ENCODE data around the gene PSAPL1.
A peak's percentile ranks its signal among the peaks of the same experiment; 100 is the strongest.

Gene PSAPL1

GRCh38 chr4:7414736-7415510 lies 19.8 kb downstream of the PSAPL1 start:
- TF ChIP-seq, protein P1, sequence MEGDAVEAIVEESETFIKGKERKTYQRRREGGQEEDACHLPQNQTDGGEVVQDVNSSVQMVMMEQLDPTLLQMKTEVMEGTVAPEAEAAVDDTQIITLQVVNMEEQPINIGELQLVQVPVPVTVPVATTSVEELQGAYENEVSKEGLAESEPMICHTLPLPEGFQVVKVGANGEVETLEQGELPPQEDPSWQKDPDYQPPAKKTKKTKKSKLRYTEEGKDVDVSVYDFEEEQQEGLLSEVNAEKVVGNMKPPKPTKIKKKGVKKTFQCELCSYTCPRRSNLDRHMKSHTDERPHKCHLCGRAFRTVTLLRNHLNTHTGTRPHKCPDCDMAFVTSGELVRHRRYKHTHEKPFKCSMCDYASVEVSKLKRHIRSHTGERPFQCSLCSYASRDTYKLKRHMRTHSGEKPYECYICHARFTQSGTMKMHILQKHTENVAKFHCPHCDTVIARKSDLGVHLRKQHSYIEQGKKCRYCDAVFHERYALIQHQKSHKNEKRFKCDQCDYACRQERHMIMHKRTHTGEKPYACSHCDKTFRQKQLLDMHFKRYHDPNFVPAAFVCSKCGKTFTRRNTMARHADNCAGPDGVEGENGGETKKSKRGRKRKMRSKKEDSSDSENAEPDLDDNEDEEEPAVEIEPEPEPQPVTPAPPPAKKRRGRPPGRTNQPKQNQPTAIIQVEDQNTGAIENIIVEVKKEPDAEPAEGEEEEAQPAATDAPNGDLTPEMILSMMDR (IDR thresholded peaks at IDR 0.05; ENCODE audit: low read depth, low read length) = no peak
- DNase-seq (ENCODE audit: low read depth in 2 of 2) = no peak
- no peak overlapping the region for H3K4me3 ChIP-seq (replicated peaks in 1 of 2; ENCODE audit: low read depth in 2 of 2, low read length in 2 of 2)

DNA sequence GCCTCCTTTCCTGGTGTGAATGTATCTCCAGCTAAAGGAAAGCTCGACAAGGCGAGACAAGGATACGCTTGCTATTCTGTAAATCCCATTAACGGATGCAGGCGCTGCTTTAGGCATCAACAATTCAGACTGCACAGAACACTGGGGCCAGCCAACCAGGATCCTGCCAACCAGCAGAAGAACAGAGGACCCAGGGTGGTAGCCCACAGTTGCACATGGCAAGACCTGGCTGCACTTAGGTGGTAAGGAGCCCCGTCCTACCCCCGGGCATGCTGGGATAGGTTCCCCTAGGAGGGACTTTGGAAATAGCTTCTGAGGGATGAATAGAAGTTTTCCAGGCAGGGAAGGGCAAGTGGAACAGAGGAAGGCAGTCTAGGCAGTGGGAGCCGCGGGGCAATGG lies 20.7 kb downstream of the PSAPL1 start:
- TF ChIP-seq, protein P1 (IDR thresholded peaks at IDR 0.05; ENCODE audit: low read depth, low read length) = no peak
- no peak overlapping the region for H3K4me3 ChIP-seq (replicated peaks in 1 of 2; ENCODE audit: low read depth in 2 of 2, low read length in 2 of 2)
- DNase-seq (ENCODE audit: low read depth in 2 of 2) = no peak

GRCh38 chr4:7412554-7412912 lies 22.2 kb downstream of the PSAPL1 start:
- no peak for DNase-seq (ENCODE audit: low read depth in 2 of 2)
- TF ChIP-seq, protein P1 (IDR thresholded peaks at IDR 0.05; ENCODE audit: low read depth, low read length) = no peak
- no peak overlapping the region for H3K4me3 ChIP-seq (replicated peaks in 1 of 2; ENCODE audit: low read depth in 2 of 2, low read length in 2 of 2)

GRCh38 chr4:7411896-7412553 lies 22.7 kb downstream of the PSAPL1 start:
- no peak overlapping the region for H3K4me3 ChIP-seq (replicated peaks in 1 of 2; ENCODE audit: low read depth in 2 of 2, low read length in 2 of 2)
- DNase-seq (ENCODE audit: low read depth in 2 of 2) = no peak
- TF ChIP-seq, protein P1 (IDR thresholded peaks at IDR 0.05; ENCODE audit: low read depth, low read length) = no peak

DNA sequence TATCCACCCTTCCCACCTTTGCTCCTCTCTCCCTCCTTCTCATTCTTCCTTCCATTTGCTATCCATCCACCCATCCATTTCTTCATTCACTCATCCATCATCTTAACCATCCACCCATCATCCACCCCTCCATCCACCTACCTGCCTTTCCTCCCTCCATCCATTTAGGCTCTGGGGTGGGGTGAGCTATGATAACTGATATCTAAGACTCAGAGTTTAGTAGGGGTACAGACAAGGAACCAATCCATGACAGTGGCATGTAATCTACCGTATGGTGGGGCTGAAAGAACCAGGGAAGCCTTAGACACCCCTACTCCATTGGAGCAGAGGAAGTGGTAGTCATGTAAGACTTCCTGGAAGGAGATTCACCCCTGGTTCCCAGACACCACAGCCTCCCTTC lies 23.2 kb downstream of the PSAPL1 start:
- no peak for DNase-seq (ENCODE audit: low read depth in 2 of 2)
- TF ChIP-seq, protein P1 (IDR thresholded peaks at IDR 0.05; ENCODE audit: low read depth, low read length) = no peak
- H3K4me3 ChIP-seq (replicated peaks in 1 of 2; ENCODE audit: low read depth in 2 of 2, low read length in 2 of 2) = no peak overlapping the region

DNA sequence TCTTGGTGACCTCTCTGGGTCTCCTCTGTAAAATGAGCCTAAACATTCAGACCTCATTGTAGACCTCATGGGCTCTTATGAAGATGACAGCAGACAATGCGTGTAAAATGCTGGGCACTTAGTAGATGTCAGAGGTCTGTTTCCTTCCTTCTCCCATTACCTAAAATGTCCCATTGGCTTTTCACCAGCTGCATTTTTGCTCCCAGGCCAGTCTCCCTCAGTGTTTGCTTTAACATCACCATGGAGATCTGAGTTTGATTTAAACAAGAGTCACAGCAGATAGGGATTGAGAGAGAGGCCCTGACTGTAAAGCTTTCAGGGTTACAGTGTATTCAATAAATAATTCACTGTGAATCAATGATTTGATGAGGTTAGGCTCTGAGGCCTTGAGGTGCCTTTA lies 24.3 kb downstream of the PSAPL1 start:
- DNase-seq (ENCODE audit: low read depth in 2 of 2) = peak in 1 of 2 donors; percentile 5
- TF ChIP-seq, protein P1 (IDR thresholded peaks at IDR 0.05; ENCODE audit: low read depth, low read length) = no peak
- no peak overlapping the region for H3K4me3 ChIP-seq (replicated peaks in 1 of 2; ENCODE audit: low read depth in 2 of 2, low read length in 2 of 2)
